ENCODE data around the gene CTU2.

The CTU2 gene

DNA sequence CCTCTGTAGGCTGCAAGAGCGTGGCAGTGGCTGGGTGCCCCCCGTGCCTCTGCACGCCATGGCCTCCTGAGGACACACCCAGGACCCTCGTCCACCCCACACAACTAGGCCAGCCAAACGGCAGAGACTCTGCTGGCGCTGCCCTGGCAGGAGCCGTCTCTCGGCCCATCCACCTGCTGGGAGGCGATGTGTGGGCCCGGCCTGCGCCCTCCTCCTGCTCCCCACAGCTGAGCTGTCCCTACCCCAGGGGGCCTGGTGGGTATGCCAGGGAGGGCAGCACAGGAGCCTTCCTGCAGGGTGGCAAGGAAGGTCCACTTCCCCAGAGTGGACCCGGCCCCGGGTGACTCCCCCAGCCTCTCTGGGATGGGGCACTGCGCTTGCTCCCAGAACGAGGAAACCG, 7.1 kb upstream of the CTU2 start:
- no peak for TF ChIP-seq CTCF (IDR thresholded peaks at IDR 0.05)

GRCh38 chr16:88700322-88700635, 6.0 kb upstream of the CTU2 start:
- no peak for TF ChIP-seq CTCF (IDR thresholded peaks at IDR 0.05)
- peaks cover 76 to 78% of the 10 kb centered on the region in 2 experiments for H3K4me1 ChIP-seq (ENCODE audit: control insufficient read depth in 1 of 2, insufficient read depth in 1 of 2, low read depth in 1 of 2, low read length in 1 of 2)
- H3K27me3 ChIP-seq: no peaks in the 10 kb centered on the region
- no peaks in the 10 kb centered on the region for H3K9me3 ChIP-seq
- peak overlapping the region; percentile 91 to 99 for H3K4me3 ChIP-seq (ENCODE audit: low read depth in 1 of 2, low read length in 1 of 2)
- peak overlapping the region; percentile 100 for H3K27ac ChIP-seq
- peaks cover 60% of the 10 kb centered on the region for H3K36me3 ChIP-seq

More for the DNA sequence above, 7.1 kb upstream of the CTU2 start:
- Histone ChIP-seq H3K36me3 (peaks cover 71% of the 10 kb centered on the region), H3K27me3 (no peaks in the 10 kb centered on the region), H3K27ac (peak overlapping the region; percentile 100), H3K4me3 (ENCODE audit: low read depth in 1 of 2, low read length in 1 of 2) (peak overlapping the region; percentile 91 to 99), H3K9me3 (no peaks in the 10 kb centered on the region), H3K4me1 (ENCODE audit: control insufficient read depth in 1 of 2, insufficient read depth in 1 of 2, low read depth in 1 of 2, low read length in 1 of 2) (peaks cover 65 to 67% of the 10 kb centered on the region in 2 experiments)

GRCh38 chr16:88700636-88701482, 5.4 kb upstream of the CTU2 start:
- peak overlapping the region; percentile 91 to 99 for H3K4me3 ChIP-seq (ENCODE audit: low read depth in 1 of 2, low read length in 1 of 2)
- H3K27me3 ChIP-seq: no peaks in the 10 kb centered on the region
- no peaks in the 10 kb centered on the region for H3K9me3 ChIP-seq
- TF ChIP-seq CTCF (IDR thresholded peaks at IDR 0.05): peak; percentile 39
- H3K27ac ChIP-seq: peak overlapping the region; percentile 100
- H3K4me1 ChIP-seq (ENCODE audit: control insufficient read depth in 1 of 2, insufficient read depth in 1 of 2, low read depth in 1 of 2, low read length in 1 of 2): peaks cover 77 to 80% of the 10 kb centered on the region in 2 experiments
- H3K36me3 ChIP-seq: peaks cover 54% of the 10 kb centered on the region

DNA sequence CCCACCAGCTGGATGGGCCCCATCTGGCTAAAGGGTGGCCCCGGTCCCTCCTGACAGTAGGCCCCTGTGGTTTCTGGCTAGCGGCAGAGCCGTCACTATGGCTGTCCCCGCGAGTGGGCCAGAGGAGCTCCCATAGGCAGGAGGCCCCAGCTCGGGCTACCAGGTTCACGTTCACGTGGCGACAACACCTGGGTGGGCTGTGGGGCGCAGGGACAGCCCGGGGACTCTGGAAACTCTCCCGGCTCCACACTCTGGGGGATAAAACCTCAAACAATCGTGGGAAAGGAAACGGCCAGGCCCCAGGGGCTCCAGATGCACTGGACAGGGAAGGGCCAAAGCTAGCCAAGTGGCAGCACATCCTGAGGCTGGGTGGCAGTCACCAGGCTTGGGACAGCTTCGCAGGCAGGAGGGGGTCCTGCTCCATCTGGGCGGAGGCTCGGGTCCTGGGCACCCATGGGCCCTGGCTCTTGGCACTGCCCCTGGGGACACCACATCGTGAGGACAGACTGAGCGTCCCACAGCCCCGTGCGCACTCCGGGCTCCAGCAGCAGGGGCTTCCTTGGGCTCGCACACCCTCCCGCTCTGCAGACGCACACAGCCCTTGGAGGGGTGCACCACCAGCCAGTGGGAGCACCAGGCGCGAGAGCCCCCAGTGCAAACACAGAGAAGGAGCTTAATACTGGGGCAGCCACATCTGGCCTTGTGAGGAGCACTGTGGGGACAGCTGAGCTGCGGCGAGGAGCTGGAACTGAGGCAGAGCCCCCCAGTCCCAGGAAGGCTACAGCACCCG, 4.5 kb upstream of the CTU2 start:
- Histone ChIP-seq H3K36me3 (peaks cover 45% of the 10 kb centered on the region), H3K9me3 (no peaks in the 10 kb centered on the region), H3K4me3 (ENCODE audit: low read depth in 1 of 2, low read length in 1 of 2) (peak overlapping the region; percentile 91 to 99), H3K27ac (peak overlapping the region; percentile 100), H3K27me3 (no peaks in the 10 kb centered on the region), H3K4me1 (ENCODE audit: control insufficient read depth in 1 of 2, insufficient read depth in 1 of 2, low read depth in 1 of 2, low read length in 1 of 2) (peaks cover 82 to 83% of the 10 kb centered on the region in 2 experiments)
- no peak for TF ChIP-seq CTCF (IDR thresholded peaks at IDR 0.05)

DNA sequence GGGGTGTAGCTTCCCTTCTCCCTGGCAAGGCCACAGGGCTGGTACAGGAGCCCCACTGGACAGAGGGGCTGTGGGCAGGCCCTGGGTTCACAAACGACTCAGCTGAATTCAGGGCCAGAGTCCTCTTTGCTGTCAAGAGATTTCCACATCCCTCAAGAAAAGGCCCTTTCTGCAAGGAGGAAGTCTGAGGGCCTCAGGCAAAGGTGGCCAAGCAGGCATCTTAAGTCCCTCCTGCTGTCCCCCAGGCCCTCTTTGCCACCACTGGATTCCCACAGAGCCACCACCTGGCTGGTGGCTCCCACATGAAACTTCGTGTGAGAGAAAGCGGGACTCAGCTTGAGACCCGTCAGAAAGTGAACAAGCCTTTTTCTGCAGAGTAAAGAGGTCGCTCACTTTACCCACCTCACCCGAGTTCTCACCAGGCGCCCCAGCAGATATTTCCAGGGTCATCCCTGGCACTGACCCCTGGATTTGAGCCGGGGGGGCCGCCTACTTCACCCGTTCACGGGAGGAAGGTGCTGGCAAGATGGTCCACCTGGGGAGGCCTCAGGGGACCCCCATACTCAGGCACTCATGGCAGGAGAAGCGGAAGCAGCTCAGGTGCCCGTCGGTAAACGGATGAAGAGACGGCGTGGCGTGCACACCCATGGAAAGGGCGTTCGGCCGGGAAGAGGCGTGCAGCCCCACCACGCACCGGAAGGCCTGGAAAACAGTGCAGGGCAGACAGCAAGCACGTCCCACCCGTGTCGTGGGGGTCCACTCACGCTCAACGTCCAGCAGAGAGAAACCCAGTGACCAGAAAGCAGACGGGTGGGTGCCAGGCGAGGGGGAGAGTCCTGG, 3.7 kb upstream of the CTU2 start:
- H3K4me1 ChIP-seq (ENCODE audit: control insufficient read depth in 1 of 2, insufficient read depth in 1 of 2, low read depth in 1 of 2, low read length in 1 of 2): peaks cover 86 to 87% of the 10 kb centered on the region in 2 experiments
- TF ChIP-seq CTCF (IDR thresholded peaks at IDR 0.05): no peak
- H3K4me3 ChIP-seq (ENCODE audit: low read depth in 1 of 2, low read length in 1 of 2): peak overlapping the region; percentile 91 to 99
- H3K27me3 ChIP-seq: no peaks in the 10 kb centered on the region
- peaks cover 37% of the 10 kb centered on the region for H3K36me3 ChIP-seq
- H3K9me3 ChIP-seq: no peaks in the 10 kb centered on the region
- peak overlapping the region; percentile 100 for H3K27ac ChIP-seq
